K562 (cell line): Measurements from ENCODE around the gene SLC7A8. TPM values are rescaled to one million over a fixed set of nuclear protein-coding genes. Genes with fewer than 3 reads are reported as not detected.
A peak's percentile ranks its signal among the peaks of the same experiment; 100 is the strongest.

Experiments used
- ATAC-seq: fragments of 200-7000 bp; cut with Tn5 transposase; 3 replicates; pipeline ENCODE4 v1.9.1; 2020; ENCODE audit warnings: moderate library complexity
- BruUV-seq: library from RNA; stranded (reverse); fragments of 400-500 nt; replicated peaks from 2 replicates; lab custom pipeline; 2021; lab: Mats Ljungman, UMichigan
- CTCF ChIA-PET: fragments of 300-600 bp; formaldehyde crosslinking; extraction: SDS; loops from one replicate; lab custom pipeline; 2021; ENCODE audit warnings: low intra/inter-chr PET ratio; lab: Yijun Ruan, JAX
- POLR2A ChIA-PET: fragments of 300-600, 350-650 bp; sonication (Branson Sonifier 250); formaldehyde crosslinking; extraction: SDS; loops from one replicate; lab custom pipeline; 2021; ENCODE audit warnings: antibody characterized with exemption, inconsistent platforms; lab: Yijun Ruan, JAX
- DNase-seq, 4 experiments: peaks; one replicate each; pipeline versions ENCODE4 v3.0.0 to v3.0.0-alpha.2; 2011 to 2018; ENCODE audit warnings: low spot score in 3 of 4, mixed read lengths in 3 of 4; ENCODE audit errors: extremely low read depth in 1 of 4
- FAIRE-seq: peaks from 2 replicates; lab custom pipeline; 2011; peaks lifted over from hg19 to GRCh38; lab: Jason Lieb, UNC
- H2AFZ ChIP-seq: 2 replicates; pipeline ENCODE4 v1.6.0; 2011; ENCODE audit warnings: low read depth, low read length, control low read depth, inconsistent platforms
- H3K27ac ChIP-seq: fragments of 200-600 bp; 3 replicates; pipeline ENCODE4 v1.8.0; 2011; ENCODE audit warnings: low read depth, mild to moderate bottlenecking, control low read depth, inconsistent platforms, low read length, moderate library complexity, mixed read lengths; ENCODE audit errors: extremely low read depth
- H3K27me3 ChIP-seq, 2 experiments: fragments of 300-600 bp in 1 of 2; 2 replicates in 1 of 2; 3 replicates in 1 of 2; pipeline versions ENCODE4 v1.6.0 to v1.8.0; 2011; ENCODE audit warnings: inconsistent platforms in 2 of 2, low read length in 2 of 2, mild to moderate bottlenecking in 1 of 2, mixed read lengths in 1 of 2, moderate library complexity in 1 of 2; ENCODE audit not compliant: control insufficient read depth in 2 of 2, insufficient read depth in 2 of 2
- H3K36me3 ChIP-seq: fragments of 300-600 bp; 3 replicates; pipeline ENCODE4 v1.8.0; 2011; ENCODE audit warnings: mild to moderate bottlenecking, low read length, inconsistent platforms; ENCODE audit not compliant: control insufficient read depth, insufficient read depth
- H3K4me1 ChIP-seq, 2 experiments: fragments of 200-600 bp in 1 of 2; replicated peaks in 1 of 2; 2 replicates in 1 of 2; 3 replicates in 1 of 2; pipeline versions ENCODE4 v1.5.1 to v1.8.0; 2011; ENCODE audit warnings: inconsistent platforms in 2 of 2, low read length in 2 of 2, mild to moderate bottlenecking in 1 of 2, mixed read lengths in 1 of 2, moderate library complexity in 1 of 2; ENCODE audit not compliant: control insufficient read depth in 2 of 2, insufficient read depth in 2 of 2
- H3K4me2 ChIP-seq: 2 replicates; pipeline ENCODE4 v1.6.1; 2011; ENCODE audit warnings: low read length, control low read depth, inconsistent platforms, mixed read lengths; ENCODE audit not compliant: insufficient read depth
- H3K4me3 ChIP-seq: fragments of 200-600 bp; sonication (generic), shearing (Covaris generic); 2 replicates; pipeline ENCODE4 v1.5.1; 2016; ENCODE audit warnings: control low read depth, inconsistent platforms
- H3K79me2 ChIP-seq: fragments of 200-600 bp; 3 replicates; pipeline ENCODE4 v1.8.0; 2011; ENCODE audit warnings: low read length, inconsistent platforms; ENCODE audit not compliant: control insufficient read depth, insufficient read depth
- H3K9ac ChIP-seq, 2 experiments: 2 replicates each; pipeline versions ENCODE4 v1.6.0 to v1.6.1; 2011; ENCODE audit warnings: low read depth in 2 of 2, low read length in 2 of 2, control low read depth in 1 of 2, inconsistent platforms in 1 of 2, mild to moderate bottlenecking in 1 of 2, mixed read lengths in 1 of 2; ENCODE audit not compliant: insufficient read depth in 1 of 2
- H3K9me1 ChIP-seq: one replicate; pipeline ENCODE4 v1.6.0; 2011; ENCODE audit warnings: inconsistent platforms, mild to moderate bottlenecking, low read length, moderate library complexity; ENCODE audit not compliant: control insufficient read depth, insufficient read depth
- H3K9me3 ChIP-seq: replicated peaks from 2 replicates; pipeline ENCODE4 v1.5.1; 2011; ENCODE audit warnings: low read depth, low read length, inconsistent platforms; ENCODE audit not compliant: control insufficient read depth, insufficient read depth
- H4K20me1 ChIP-seq: replicated peaks from 2 replicates; pipeline ENCODE4 v1.6.1; 2011; ENCODE audit warnings: low read length, inconsistent platforms, mixed read lengths; ENCODE audit not compliant: control insufficient read depth, insufficient read depth
- CREB3 ChIP-seq: fragments of 450-650 bp; conservative IDR thresholded peaks from 2 replicates; pipeline ENCODE4 v1.6.1; 2016; ENCODE audit warnings: missing genetic modification characterization, low read depth, mild to moderate bottlenecking, missing compliant biosample characterization, moderate library complexity
- NFIX ChIP-seq: fragments of 250-450 bp; sonication (Bioruptor Pico); IDR thresholded peaks from 2 replicates; pipeline ENCODE4 v1.4.0; 2020; ENCODE audit warnings: low read depth, mild to moderate bottlenecking, moderate library complexity
- SAP30 ChIP-seq: fragments of 200-600 bp; sonication (generic); IDR thresholded peaks from 2 replicates; pipeline ENCODE4 v1.6.1; 2012; ENCODE audit warnings: borderline replicate concordance, low read depth, mild to moderate bottlenecking, moderate library complexity, low read length, control low read depth, inconsistent platforms; ENCODE audit not compliant: insufficient read depth, poor library complexity, severe bottlenecking
- SMARCA5 ChIP-seq: fragments of 450-650 bp; IDR thresholded peaks from 2 replicates; pipeline ENCODE4 v1.6.1; 2016
- ZFP36 ChIP-seq: fragments of 150-350 bp; IDR thresholded peaks from 2 replicates; pipeline ENCODE4 v1.6.1; 2018; ENCODE audit warnings: low read length, low read depth; ENCODE audit not compliant: partially characterized antibody
- ZNF717 ChIP-seq: fragments of 250-450 bp; sonication (Bioruptor Pico); IDR thresholded peaks from 2 replicates; pipeline ENCODE4 v1.5.0; 2021
- WGBS: fragments of 100-300 bp; shearing (Covaris generic); methylation state at CpG from one replicate; pipeline ENCODE4 v1.1.6; 2016; ENCODE audit warnings: low coverage, mixed read lengths; ENCODE audit not compliant: insufficient coverage; ENCODE audit errors: missing lambda C conversion rate; 5-methylcytosine and 5-hydroxymethylcytosine counted together
- in situ Hi-C: fragments of 300-500 bp; cut with MboI; formaldehyde crosslinking; loops from 4 replicates; pipeline ENCODE4 v1.15.0; 2018; ENCODE audit warnings: inconsistent platforms, mixed read lengths
- intact Hi-C: fragments of 100-400 bp; cut with micrococcal nuclease; formaldehyde crosslinking; loops from 2 replicates; pipeline ENCODE4 v1.14.2; 2022
- polyA plus RNA-seq, 8 experiments: library from polyadenylated mRNA; depleted of rRNA in 4 of 8; stranded (reverse) in 5 of 8; unstranded in 3 of 8; fragments of >200 nt; fragmentation: Nextera tagmentation in 2 of 8; fragmentation: Illumina TruSeq in 1 of 8; extraction: Ambion mirVana in 2 of 8; extraction: Trizol in 1 of 8; gene quantifications; 2 replicates each; pipeline versions ENCODE4 v1.2.1 to v1.2.3, GENCODE V29; 2011 to 2014; ENCODE audit warnings: inconsistent platforms in 1 of 8, missing spikeins in 1 of 8
- total RNA-seq, 7 experiments: library from RNA; depleted of rRNA in 6 of 7; stranded (reverse); fragments of >200 nt in 6 of 7; fragmentation: Illumina TruSeq in 2 of 7; extraction: Trizol in 2 of 7; gene quantifications; 2 replicates each; pipeline versions ENCODE4 v1.2.1 to v1.2.3, GENCODE V29; 2011 to 2021; ENCODE audit warnings: low replicate concordance in 1 of 7

SLC7A8 gene
- total and polyA plus RNA-seq, 9 of the 15 experiments (the other 6 are each of a cell fraction or from before 2014, with no cell fraction given) = 2.0 to 33.0 (median 6.0) TPM

- Histone ChIP-seq H3K79me2 (peaks cover 21% of the 10 kb centered on the region), H2AFZ (no peak overlapping the region), H4K20me1 (0 out of 2 replicates have a peak, but pooled peaks cover 4% of the 10 kb centered on the region), H3K4me1 (peaks cover 8 to 15% of the 10 kb centered on the region in 2 experiments; a peak in 3 of 5 replicates), H3K4me3 (no peak overlapping the region), H3K4me2 (no peak overlapping the region), H3K9me1 (no peaks in the 10 kb centered on the region), H3K27ac (no peak overlapping the region), H3K27me3 (no peaks in the 10 kb centered on the region), H3K36me3 (peaks cover 23% of the 10 kb centered on the region; the same call in 2 of the 3 replicates), H3K9me3 (no peaks in the 10 kb centered on the region), H3K9ac (peak overlapping the region in 1 of 2 experiments; percentile 10; a peak in 1 of 4 replicates)
- ATAC-seq (peak; percentile 9; the same call in 1 of the 3 replicates), FAIRE-seq (no peak), DNase-seq (no peak)
- ChIA-PET CTCF (no interaction called here), POLR2A (interaction anchor here (0.6 to 1.2 kb wide), 5 partner anchors 11 to 761 kb away, joined by 3 read pairs; partner anchors contain the start of gene CEBPE)
- TF ChIP-seq SMARCA5 = no peak
- peak; percentile 28 for TF ChIP-seq ZFP36
- in situ Hi-C loops = no loop called here
- intact Hi-C loops = no loop called here
- BruUV-seq = no TSS peak
- 49% methylated on average over 9 of the region's 10 CpGs for WGBS
These were observed 81.4 kb downstream of the SLC7A8 start for GRCh38 chr14:23101986-23102625.

GRCh38 chr14:23101213-23101970 is 82.1 kb downstream of the SLC7A8 start:
- Histone ChIP-seq H3K27ac (no peak overlapping the region), H3K9ac (peak overlapping the region in 1 of 2 experiments; percentile 10; a peak in 1 of 4 replicates), H3K4me3 (no peak overlapping the region), H3K4me1 (peaks cover 11 to 21% of the 10 kb centered on the region in 2 experiments; a peak in 3 of 5 replicates), H3K36me3 (peaks cover 26% of the 10 kb centered on the region; the same call in 2 of the 3 replicates), H3K79me2 (peaks cover 28% of the 10 kb centered on the region), H3K9me3 (no peaks in the 10 kb centered on the region), H3K4me2 (no peak overlapping the region), H4K20me1 (0 out of 2 replicates have a peak, but pooled peaks cover 4% of the 10 kb centered on the region)
- POLR2A ChIA-PET = interaction anchor here (0.6 to 1.2 kb wide), 5 partner anchors 9 to 18 kb away, joined by 3 to 4 read pairs (median 3); partner anchors contain the start of gene CEBPE
- FAIRE-seq (no peak), DNase-seq (peak in 1 of 4 experiments; percentile 17), ATAC-seq (peak; percentile 32)
- 42% methylated on average over 6 of the region's 6 CpGs for WGBS
- CTCF ChIA-PET = no interaction called here
- in situ Hi-C loops = no loop called here
- BruUV-seq = no TSS peak
- TF ChIP-seq ZNF717 (CRISPR knock-in tag) = no peak
- TF ChIP-seq SAP30 = no peak
- no peak for TF ChIP-seq CREB3
- no peak for TF ChIP-seq NFIX
- TF ChIP-seq, all 486 proteins: peak for 0
- Histone ChIP-seq H2AFZ (no peak overlapping the region), H3K9me1 (no peaks in the 10 kb centered on the region), H3K27me3 (no peaks in the 10 kb centered on the region)
- intact Hi-C loops = no loop called here
